ACC112 (cell line): ENCODE measurements around the gene XPO6.

Experiments
- H2AFZ ChIP-seq: fragments of 200-600 bp; sonication (generic); one replicate; pipeline ENCODE4 v1.6.0; 2017; ENCODE audit warnings: antibody characterized with exemption, low read length; ENCODE audit not compliant: unreplicated experiment
- H3K27ac ChIP-seq: fragments of 200-600 bp; sonication (generic); 2 replicates; pipeline ENCODE4 v1.5.1; 2014; ENCODE audit warnings: low read depth, mild to moderate bottlenecking, antibody characterized with exemption, low read length, moderate library complexity
- H3K27me3 ChIP-seq: fragments of 200-600 bp; sonication (generic); 2 replicates; pipeline ENCODE4 v1.6.1; 2014; ENCODE audit warnings: mild to moderate bottlenecking, antibody characterized with exemption, low read length, moderate library complexity, mixed read lengths; ENCODE audit not compliant: insufficient read depth
- H3K36me3 ChIP-seq: fragments of 200-600 bp; sonication (generic); 2 replicates; pipeline ENCODE4 v1.6.1; 2016; ENCODE audit warnings: mild to moderate bottlenecking, antibody characterized with exemption, low read length, moderate library complexity, mixed read lengths; ENCODE audit not compliant: insufficient read depth
- H3K4me1 ChIP-seq: fragments of 200-600 bp; sonication (generic); one replicate; pipeline ENCODE4 v1.6.1; 2016; ENCODE audit warnings: low read length, mixed read lengths; ENCODE audit not compliant: insufficient read depth, unreplicated experiment, control insufficient read depth
- H3K4me3 ChIP-seq: fragments of 200-600 bp; sonication (generic); 2 replicates; pipeline ENCODE4 v1.5.1; 2014; ENCODE audit warnings: mild to moderate bottlenecking, low read depth, low read length
- H3K79me2 ChIP-seq: fragments of 200-600 bp; sonication (generic); one replicate; pipeline ENCODE4 v1.6.0; 2016; ENCODE audit warnings: low read length; ENCODE audit not compliant: control insufficient read depth, unreplicated experiment, insufficient read depth

The XPO6 gene

GRCh38 chr16:28103516-28104170 is 108.1 kb downstream of the XPO6 start:
- Histone ChIP-seq H3K79me2 (no peaks in the 10 kb centered on the region), H3K36me3 (peaks cover 29% of the 10 kb centered on the region; the same call in 1 of the 2 replicates), H3K27ac (no peak overlapping the region), H3K27me3 (no peaks in the 10 kb centered on the region), H3K4me1 (no peaks in the 10 kb centered on the region), H2AFZ (no peak overlapping the region), H3K4me3 (no peak overlapping the region)

DNA sequence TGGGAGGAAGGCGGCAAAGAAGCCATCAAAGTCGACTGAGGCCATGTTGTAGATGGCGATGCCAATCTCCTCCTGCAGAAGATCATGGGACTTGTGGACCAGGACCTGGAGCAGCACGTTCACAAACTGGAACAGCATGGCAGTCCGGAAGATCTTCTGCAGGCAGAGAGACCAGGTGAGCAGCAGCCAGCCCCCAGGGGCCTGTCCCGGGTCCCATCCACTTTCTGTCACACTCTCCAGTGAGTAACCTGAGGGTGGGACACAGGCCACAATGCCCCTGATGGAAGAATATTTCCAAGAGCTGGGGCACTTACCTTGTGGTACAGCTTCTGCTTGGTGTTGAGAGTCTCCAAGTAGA is 110.3 kb downstream of the XPO6 start:
- H3K4me3 ChIP-seq = no peak overlapping the region
- H3K4me1 ChIP-seq = no peaks in the 10 kb centered on the region
- no peak overlapping the region for H3K27ac ChIP-seq
- H3K27me3 ChIP-seq = no peaks in the 10 kb centered on the region
- no peaks in the 10 kb centered on the region for H3K79me2 ChIP-seq
- H2AFZ ChIP-seq = no peak overlapping the region
- peaks cover 22% of the 10 kb centered on the region; the same call in 1 of the 2 replicates for H3K36me3 ChIP-seq

GRCh38 chr16:28100810-28101532 is 110.8 kb downstream of the XPO6 start:
- no peak overlapping the region for H2AFZ ChIP-seq
- peaks cover 19% of the 10 kb centered on the region; the same call in 1 of the 2 replicates for H3K36me3 ChIP-seq
- H3K4me1 ChIP-seq = no peaks in the 10 kb centered on the region
- no peaks in the 10 kb centered on the region for H3K79me2 ChIP-seq
- H3K27ac ChIP-seq = no peak overlapping the region
- no peak overlapping the region for H3K4me3 ChIP-seq
- no peaks in the 10 kb centered on the region for H3K27me3 ChIP-seq

DNA sequence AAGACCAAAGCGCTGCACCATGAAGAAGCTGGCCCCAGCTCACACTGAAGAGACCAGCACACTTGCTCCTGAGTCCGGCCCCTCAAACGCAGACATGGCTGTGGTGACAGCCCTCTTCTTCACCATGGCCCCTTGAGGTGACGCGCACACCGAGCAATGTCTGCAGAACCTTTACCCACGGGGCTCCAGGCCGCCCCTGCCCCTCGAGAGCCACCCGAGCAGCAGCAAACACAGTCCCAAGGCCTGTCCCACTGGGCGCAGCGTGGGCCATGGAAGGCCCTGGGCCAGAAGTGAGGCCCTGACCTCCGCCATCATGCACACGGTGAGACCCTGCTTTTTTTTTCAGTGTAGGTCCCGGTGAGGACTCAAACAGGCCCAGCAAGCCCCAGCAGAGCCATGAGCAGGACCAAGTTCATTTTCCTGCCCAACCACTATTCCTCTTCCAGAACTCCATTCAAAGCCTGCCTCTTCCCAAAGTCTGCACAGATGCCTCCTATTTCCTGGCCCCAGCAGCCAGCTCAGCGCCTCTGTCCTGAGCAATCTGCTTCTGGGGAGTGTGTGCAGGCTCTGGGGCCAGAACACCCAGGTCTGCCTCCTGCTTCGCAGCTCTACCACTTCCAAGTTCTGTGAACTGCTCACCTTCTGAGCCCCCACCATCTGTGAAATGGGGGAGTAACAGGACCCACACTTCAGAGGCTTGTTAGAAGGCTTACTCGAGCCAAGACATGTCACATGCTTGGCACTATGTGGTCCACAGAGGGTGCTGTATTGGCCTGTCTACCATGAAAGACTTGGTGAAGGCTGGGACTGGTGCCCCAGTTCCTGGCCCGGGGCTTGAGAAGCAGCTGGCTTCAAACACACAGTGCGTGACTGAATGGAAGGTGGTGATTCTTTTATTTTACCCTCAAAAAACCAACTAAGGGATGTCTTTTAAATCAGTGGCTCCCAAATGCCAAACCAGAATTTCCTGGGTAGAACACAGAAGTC is 112.5 kb downstream of the XPO6 start:
- Histone ChIP-seq H3K36me3 (peaks cover 11% of the 10 kb centered on the region; the same call in 1 of the 2 replicates), H3K4me3 (no peak overlapping the region), H3K27ac (no peak overlapping the region), H3K4me1 (no peaks in the 10 kb centered on the region), H3K27me3 (no peaks in the 10 kb centered on the region), H3K79me2 (no peaks in the 10 kb centered on the region), H2AFZ (no peak overlapping the region)

DNA sequence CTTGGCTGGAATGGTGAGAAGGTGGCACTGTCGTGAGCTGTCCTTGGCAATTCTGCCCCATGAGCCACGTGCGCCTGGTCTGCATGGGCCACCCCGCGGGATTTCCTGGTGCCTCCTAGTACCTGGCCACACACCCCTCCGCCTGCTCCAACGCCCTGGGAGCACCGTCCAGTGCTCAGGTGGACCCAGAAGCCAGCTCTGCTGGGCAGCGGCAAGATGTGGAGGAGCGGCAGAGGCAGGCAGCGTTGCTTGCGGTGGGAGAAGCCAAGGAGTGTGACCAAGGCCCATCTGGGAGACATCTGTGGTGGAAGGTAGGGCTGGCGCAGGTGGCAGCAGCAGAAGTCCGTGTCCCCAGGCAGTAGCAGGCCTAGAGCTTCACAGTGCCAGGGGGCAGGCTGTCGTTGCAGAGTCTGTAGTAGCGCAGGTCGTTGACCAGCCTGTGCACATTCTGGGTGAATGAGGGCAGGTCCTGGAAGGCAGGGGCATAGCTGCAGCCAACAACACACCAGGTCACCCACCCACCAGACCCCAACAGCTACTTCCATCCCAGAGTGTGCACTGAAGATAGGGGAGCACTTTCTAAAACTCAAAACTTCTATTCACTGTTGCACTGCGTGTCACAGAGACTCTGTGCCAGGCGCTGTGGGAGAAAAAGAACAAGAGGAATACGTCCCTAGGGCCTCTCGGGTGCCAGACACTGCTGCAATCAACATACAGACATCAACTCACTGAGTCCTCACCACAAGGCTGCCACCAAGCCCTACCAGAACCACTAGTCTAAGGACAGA is 113.4 kb downstream of the XPO6 start:
- Histone ChIP-seq H3K4me1 (no peaks in the 10 kb centered on the region), H3K27ac (no peak overlapping the region), H3K79me2 (no peaks in the 10 kb centered on the region), H3K27me3 (no peaks in the 10 kb centered on the region), H2AFZ (no peak overlapping the region), H3K4me3 (no peak overlapping the region), H3K36me3 (peaks cover 9% of the 10 kb centered on the region; the same call in 1 of the 2 replicates)

DNA sequence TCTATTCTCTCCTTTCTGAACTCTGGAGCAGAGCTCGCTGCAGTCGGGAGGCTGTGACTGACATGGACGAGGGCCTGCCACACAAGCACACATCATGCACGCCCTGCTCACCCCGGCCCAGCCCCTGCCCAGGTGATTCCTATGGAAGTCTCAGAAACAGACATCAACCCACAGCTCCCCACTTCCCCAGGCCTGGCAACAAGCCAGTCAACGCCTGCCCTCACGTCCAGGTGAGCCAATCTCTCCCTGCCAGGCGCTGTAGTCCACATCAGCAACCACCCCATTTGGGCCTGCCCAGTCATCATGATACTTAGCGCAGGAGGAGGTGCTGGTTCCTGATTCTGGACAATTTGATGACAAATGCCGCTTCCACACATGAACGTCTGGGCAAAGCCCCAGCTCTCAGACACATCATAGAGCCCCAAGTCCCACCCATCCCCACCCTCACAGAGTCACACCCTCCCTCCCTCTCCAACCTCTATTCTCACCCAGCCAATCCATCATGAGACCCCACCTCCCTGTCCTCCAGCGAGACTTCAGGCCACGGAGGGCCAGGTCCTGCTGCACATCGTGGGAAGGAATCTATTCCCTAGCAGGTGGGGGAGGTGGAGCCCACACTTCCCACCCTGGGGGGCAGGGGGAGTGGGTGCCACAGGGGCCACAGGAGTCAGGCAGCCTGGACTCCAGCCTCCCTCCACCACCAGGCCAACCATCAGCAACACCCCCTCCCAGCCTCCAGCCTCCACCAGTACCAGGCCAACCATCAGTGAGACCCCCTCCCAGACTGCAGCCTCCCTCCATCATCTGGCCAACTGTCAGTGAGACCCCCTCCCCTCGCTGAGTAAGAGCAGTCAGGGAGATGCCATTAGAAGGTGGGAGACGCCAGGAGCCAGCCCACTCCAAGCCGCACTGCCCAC is 114.5 kb downstream of the XPO6 start:
- Histone ChIP-seq H3K79me2 (no peaks in the 10 kb centered on the region), H3K36me3 (peaks cover 9% of the 10 kb centered on the region; the same call in 1 of the 2 replicates), H3K27me3 (no peaks in the 10 kb centered on the region), H3K4me1 (no peaks in the 10 kb centered on the region), H3K4me3 (no peak overlapping the region), H2AFZ (no peak overlapping the region), H3K27ac (no peak overlapping the region)

DNA sequence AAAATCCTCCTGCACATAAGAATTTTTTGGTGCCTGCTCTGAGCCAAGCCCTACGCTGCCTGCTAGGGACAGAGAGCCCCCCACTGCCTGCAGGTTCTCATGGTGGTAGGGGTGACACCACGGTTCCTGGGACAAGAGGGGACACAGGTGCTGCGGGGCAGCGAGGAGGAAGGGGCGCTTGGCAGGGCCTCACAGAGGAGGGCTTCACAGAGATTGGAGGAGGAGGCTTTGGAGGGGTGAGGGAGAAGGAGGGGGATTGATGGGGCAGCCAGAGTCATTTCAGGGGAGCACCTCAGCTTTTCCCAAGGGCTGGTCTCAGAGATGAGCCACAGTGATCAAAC is 118.4 kb downstream of the XPO6 start:
- no peak overlapping the region for H3K4me3 ChIP-seq
- H3K4me1 ChIP-seq = no peaks in the 10 kb centered on the region
- H3K36me3 ChIP-seq = no peaks in the 10 kb centered on the region
- H3K27ac ChIP-seq = no peak overlapping the region
- no peaks in the 10 kb centered on the region for H3K27me3 ChIP-seq
- no peaks in the 10 kb centered on the region for H3K79me2 ChIP-seq
- no peak overlapping the region for H2AFZ ChIP-seq

DNA sequence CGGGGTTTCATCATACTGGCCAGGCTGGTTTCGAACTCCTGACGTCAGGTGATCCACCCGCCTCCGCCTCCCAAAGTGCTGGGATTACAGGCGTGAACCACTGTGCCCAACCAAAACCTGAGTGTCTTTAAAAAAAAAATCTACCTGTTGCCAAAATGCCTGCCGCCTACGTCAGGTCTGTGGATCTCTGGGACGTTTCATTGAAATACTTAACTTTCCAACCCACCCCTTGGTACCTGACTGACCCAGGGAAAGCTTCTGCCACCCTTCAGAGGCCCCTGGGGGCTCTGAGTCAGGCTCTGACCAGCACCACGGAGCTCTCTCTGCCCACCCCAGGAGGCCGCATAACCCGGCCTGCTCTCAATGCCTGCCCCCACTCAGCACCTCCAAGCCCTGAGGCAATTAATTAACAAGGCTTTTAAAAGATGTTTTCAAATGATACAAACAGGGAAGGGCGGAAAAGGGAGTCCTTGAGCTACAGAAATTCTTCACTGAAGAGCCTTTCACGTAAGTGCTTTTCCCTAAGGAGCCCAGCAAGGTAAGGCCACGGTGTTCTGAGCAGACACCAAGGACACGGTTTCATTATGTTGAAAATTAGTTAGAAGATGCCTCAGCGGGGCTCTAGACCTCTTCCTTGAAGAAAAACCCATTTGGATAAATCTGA is 118.9 kb downstream of the XPO6 start:
- Histone ChIP-seq H3K4me1 (no peaks in the 10 kb centered on the region), H3K27me3 (no peaks in the 10 kb centered on the region), H3K36me3 (no peaks in the 10 kb centered on the region), H2AFZ (no peak overlapping the region), H3K4me3 (no peak overlapping the region), H3K27ac (no peak overlapping the region), H3K79me2 (no peaks in the 10 kb centered on the region)

GRCh38 chr16:28091656-28092055 is 120.1 kb downstream of the XPO6 start:
- Histone ChIP-seq H3K79me2 (no peaks in the 10 kb centered on the region), H3K36me3 (no peaks in the 10 kb centered on the region), H3K27ac (no peak overlapping the region), H3K4me1 (no peaks in the 10 kb centered on the region), H3K4me3 (no peak overlapping the region), H2AFZ (no peak overlapping the region), H3K27me3 (no peaks in the 10 kb centered on the region)
